Activated CD4-positive, alpha-beta T cell treated with anti-CD3 and anti-CD28 coated beads, Interleukin-2, amount 10 ng/mL, durations not matched to agents 7 days and 5 days (primary cell): ENCODE measurements around the gene NCR3LG1. TPM values are rescaled to one million over a fixed set of nuclear protein-coding genes. Genes with fewer than 3 reads are reported as not detected.
A peak's percentile ranks its signal among the peaks of the same experiment; 100 is the strongest.

Experiments used
- CTCF ChIA-PET: fragments of 350-600 bp; sonication (Branson Sonifier 250); formaldehyde crosslinking; loops from one replicate; lab custom pipeline; 2021; ENCODE audit warnings: antibody characterized with exemption; lab: Charles Lee
- POLR2A ChIA-PET: fragments of 350-600 bp; sonication (Branson Sonifier 250); formaldehyde crosslinking; loops from one replicate; lab custom pipeline; 2021; ENCODE audit warnings: antibody characterized with exemption; lab: Charles Lee
- DNase-seq: peaks from one replicate; pipeline ENCODE4 v3.0.0-alpha.2; 2020
- H3K27ac Mint-ChIP-seq: one replicate; pipeline ENCODE4 v1.8.0; 2021; ENCODE audit warnings: mild to moderate bottlenecking, moderate library complexity, mixed read lengths
- H3K27me3 Mint-ChIP-seq: one replicate; pipeline ENCODE4 v1.8.0; 2021; ENCODE audit warnings: mixed read lengths
- H3K36me3 Mint-ChIP-seq: one replicate; pipeline ENCODE4 v1.8.0; 2021; ENCODE audit warnings: low read depth, mixed read lengths
- H3K4me1 Mint-ChIP-seq: one replicate; pipeline ENCODE4 v1.8.0; 2021; ENCODE audit warnings: mixed read lengths
- H3K4me3 Mint-ChIP-seq: one replicate; pipeline ENCODE4 v1.8.0; 2021; ENCODE audit warnings: mild to moderate bottlenecking, moderate library complexity, mixed read lengths
- H3K9me3 Mint-ChIP-seq: one replicate; pipeline ENCODE4 v1.8.0; 2021; ENCODE audit warnings: mixed read lengths
- total RNA-seq, 2 experiments: library from RNA; stranded (reverse); gene quantifications; one replicate each; pipeline ENCODE4 v1.2.3, GENCODE V29; 2021

Gene NCR3LG1
- total RNA-seq, 2 experiments from 2014 or later: 0.30 to 0.42 TPM

DNA sequence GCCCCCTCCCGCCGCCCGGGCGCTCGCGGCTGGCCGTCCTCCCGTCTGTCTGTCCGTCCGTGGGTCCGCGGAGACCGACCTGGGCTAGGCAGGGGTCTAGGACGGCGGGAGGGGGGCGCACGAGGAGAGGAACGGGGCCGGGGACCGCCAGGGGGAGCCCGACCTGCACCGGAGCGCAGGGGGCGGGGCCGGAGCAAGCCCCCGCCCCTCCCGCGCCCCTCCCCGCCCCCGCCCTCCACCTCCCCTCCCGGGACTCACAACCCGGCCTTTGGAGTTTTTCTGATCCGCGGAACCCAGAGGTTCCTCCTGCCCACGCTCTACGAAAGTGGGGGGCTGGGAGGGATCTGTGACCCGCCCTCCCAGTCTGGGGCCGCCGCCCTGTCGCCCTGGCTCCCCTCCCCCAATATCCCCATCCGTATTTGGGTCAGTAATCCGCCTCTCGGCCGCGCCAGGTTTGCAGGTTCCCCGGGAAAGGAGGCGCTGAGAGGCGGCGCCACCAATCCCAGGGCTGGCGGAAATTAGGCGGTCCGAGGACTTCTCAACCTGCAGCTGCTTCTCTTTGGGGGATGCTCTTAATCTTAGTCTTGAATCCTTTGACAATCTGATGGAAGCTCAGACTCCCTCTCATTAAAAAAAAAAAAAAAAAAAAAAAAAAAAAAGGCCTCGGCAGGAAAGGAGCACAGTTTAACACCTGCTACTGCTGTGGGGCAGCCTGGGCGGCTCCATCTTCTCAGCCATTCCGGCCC, 37.8 kb downstream of the NCR3LG1 start:
- Mint-ChIP-seq H3K4me1 (peaks cover 12% of the 10 kb centered on the region), H3K4me3 (peak overlapping the region; percentile 76), H3K9me3 (no peaks in the 10 kb centered on the region), H3K27me3 (peaks cover 12% of the 10 kb centered on the region), H3K36me3 (no peaks in the 10 kb centered on the region), H3K27ac (no peak overlapping the region)
- ChIA-PET POLR2A (no interaction called here), CTCF (interaction anchor here (0.9 to 1.2 kb wide), 2 partner anchors 42 to 85 kb away, joined by 3 read pairs; no protein-coding TSS in a partner anchor)
- peak; percentile 74 for DNase-seq

DNA sequence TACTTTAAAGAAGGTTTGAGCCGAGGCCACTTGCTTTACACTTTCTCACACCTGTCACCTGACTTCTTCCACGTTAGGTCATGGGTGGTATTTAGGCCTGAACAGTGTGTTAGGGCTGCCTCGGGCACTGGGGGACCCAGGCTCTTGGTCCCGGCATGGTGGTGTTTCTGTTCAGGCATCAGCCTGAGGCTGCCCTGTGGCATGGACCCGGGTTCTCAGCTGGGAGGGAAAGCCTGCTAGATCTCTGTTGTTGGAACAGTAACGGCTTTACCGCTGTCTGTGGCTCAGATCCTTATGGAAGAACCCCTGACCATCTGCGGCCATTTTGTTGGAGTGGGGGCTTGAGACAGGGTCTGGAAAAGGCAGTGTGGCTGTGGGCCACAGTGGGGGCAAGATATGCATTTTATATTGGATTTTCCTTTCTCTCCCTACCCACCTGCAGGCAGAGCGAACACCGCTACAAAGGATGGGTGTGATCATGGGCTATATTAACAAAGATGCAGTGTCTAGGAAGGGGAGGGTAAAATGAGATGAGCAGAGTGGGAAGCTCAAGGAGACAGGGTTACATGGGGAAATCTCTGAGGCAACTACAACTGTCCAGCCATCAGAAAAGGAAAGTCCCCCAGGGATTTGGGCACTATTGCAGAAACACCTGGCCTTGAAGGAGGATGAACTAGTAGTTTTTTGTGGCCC, 38.5 kb downstream of the NCR3LG1 start:
- H3K4me1 Mint-ChIP-seq: peaks cover 12% of the 10 kb centered on the region
- DNase-seq: no peak
- ChIA-PET CTCF (interaction anchor here (0.9 to 1.2 kb wide), 2 partner anchors 42 to 86 kb away, joined by 3 read pairs; no protein-coding TSS in a partner anchor), POLR2A (no interaction called here)
- peaks cover 12% of the 10 kb centered on the region for H3K27me3 Mint-ChIP-seq
- H3K4me3 Mint-ChIP-seq: peak overlapping the region; percentile 21
- H3K9me3 Mint-ChIP-seq: no peaks in the 10 kb centered on the region
- no peak overlapping the region for H3K27ac Mint-ChIP-seq
- no peaks in the 10 kb centered on the region for H3K36me3 Mint-ChIP-seq

DNA sequence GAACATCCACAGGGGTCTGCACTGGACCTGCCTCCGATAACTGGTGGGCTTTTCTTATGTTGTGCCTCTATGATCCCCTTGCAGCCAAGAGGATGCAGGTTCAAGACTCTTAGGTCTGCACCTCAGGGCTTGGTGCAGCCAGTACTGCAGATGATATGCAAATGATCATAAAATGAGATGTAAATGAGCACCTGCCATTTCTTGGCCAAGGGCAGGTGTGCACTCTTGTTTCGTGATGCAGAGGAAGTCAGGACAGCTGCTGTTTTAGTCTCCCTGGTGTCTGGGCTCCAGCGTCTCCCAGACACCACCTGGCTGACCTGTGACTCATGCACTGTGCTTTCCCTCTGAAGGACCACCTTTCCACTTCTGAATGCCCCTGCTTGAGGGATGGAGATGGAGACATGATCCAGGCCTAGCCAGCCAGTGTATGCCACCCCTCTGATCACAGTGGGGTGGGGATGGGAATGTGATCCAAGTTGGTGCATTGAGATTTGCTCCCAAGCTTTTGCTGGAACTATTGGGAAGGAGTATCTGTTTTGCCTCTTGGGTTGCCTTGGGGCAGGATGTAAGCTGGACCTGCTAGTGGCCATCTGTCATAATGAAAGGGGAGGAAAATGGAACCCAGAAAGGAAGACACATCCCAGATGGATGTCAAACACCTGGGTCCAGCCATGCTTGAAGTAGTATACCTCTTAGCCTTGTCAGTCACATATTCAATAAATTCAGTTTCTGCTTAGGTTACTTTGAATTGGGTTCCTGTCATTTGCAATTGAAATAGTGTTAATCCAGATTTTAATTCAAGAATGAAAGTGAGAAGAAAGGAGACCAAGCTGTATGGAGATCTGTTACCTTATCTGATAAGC, 40.1 kb downstream of the NCR3LG1 start:
- Mint-ChIP-seq H3K4me1 (peaks cover 12% of the 10 kb centered on the region), H3K27me3 (peaks cover 12% of the 10 kb centered on the region), H3K4me3 (no peak overlapping the region), H3K36me3 (no peaks in the 10 kb centered on the region), H3K9me3 (no peaks in the 10 kb centered on the region), H3K27ac (no peak overlapping the region)
- no peak for DNase-seq
- ChIA-PET POLR2A (no interaction called here), CTCF (no interaction called here)

DNA sequence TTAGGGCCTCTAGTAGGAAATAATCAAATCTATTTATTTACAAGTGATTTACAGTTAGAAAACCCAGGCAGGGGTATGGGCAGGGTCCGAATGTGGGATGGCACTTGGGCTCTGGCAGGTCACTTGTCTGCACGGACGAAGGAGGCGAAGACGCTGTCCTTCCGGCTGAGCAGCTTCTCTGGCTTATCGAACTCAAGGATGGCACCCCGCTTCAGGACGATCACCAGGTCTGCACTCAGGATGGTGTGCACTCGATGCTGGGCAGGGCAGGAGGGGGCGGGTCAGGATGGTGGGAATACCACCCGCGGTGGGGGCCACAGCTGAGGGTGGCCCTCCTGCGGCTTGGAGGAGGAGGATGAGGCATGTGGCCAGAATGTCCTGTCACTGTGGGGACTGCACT, 41.3 kb downstream of the NCR3LG1 start:
- H3K4me1 Mint-ChIP-seq: peaks cover 12% of the 10 kb centered on the region
- DNase-seq: no peak
- CTCF ChIA-PET: interaction anchor here (1.2 kb wide), 1 partner anchor 15 kb away, joined by 3 read pairs; no protein-coding TSS in a partner anchor
- H3K36me3 Mint-ChIP-seq: no peaks in the 10 kb centered on the region
- H3K27ac Mint-ChIP-seq: no peak overlapping the region
- POLR2A ChIA-PET: no interaction called here
- H3K4me3 Mint-ChIP-seq: no peak overlapping the region
- H3K27me3 Mint-ChIP-seq: peaks cover 12% of the 10 kb centered on the region
- H3K9me3 Mint-ChIP-seq: no peaks in the 10 kb centered on the region

DNA sequence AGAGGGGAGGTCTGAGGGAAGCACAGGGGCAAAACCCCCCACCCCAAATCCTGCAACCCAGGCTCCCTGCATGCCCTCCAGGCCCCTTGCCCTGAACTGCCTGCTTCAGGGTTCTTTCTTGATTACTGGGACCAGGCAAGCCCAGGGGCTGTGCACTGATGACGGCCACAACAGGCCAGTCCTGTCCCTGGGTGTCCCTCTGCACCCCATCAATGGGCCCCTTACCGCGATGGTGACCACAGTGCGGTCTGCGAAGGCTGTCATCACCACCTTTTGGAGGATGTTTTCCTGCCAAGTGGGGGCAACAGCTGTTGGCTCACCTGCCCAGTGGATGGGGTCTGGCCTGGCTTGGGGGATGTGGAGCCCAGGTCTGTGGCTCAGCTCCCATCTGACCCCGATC, 41.9 kb downstream of the NCR3LG1 start:
- ChIA-PET CTCF (interaction anchor here (1.2 kb wide), 1 partner anchor 15 kb away, joined by 3 read pairs; no protein-coding TSS in a partner anchor), POLR2A (no interaction called here)
- Mint-ChIP-seq H3K27ac (no peak overlapping the region), H3K4me3 (no peak overlapping the region), H3K4me1 (peaks cover 12% of the 10 kb centered on the region), H3K27me3 (peaks cover 12% of the 10 kb centered on the region), H3K36me3 (no peaks in the 10 kb centered on the region), H3K9me3 (no peaks in the 10 kb centered on the region)
- no peak for DNase-seq

DNA sequence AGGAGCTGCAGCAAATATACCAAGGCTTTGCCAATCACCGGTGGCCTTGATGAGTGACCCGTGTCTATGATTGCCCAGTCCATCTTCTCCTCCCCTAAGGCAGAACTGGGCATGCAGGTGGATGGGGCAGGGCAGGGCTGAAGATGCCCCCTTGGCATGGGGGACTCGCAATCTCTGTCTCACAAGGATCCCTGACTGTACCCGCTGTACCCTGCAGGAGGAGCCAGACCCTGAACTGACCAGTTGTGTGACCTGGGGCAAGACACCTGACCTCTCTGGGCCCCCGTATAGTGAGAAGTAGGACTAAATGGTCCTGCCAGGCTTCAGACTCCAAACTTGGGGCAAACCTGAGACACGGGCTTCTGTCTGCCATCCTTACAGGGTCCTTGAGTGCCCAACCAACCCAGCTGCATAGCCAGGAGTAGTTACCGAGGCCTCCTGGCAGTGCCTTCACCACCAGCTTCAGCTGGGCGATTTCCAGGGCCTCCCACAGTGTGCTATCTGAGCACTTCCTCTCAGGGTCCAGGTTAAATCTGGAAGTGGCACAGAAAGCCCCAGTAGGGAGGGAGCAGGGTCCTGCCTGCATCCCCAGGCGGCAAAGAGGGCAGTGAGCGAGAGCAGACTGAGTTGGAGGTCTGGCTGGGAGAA, 43.3 kb downstream of the NCR3LG1 start:
- H3K9me3 Mint-ChIP-seq: no peaks in the 10 kb centered on the region
- H3K36me3 Mint-ChIP-seq: no peaks in the 10 kb centered on the region
- no peak overlapping the region for H3K27ac Mint-ChIP-seq
- H3K4me1 Mint-ChIP-seq: peaks cover 6% of the 10 kb centered on the region
- H3K27me3 Mint-ChIP-seq: peaks cover 14% of the 10 kb centered on the region
- ChIA-PET CTCF (no interaction called here), POLR2A (no interaction called here)
- H3K4me3 Mint-ChIP-seq: no peak overlapping the region
- no peak for DNase-seq

DNA sequence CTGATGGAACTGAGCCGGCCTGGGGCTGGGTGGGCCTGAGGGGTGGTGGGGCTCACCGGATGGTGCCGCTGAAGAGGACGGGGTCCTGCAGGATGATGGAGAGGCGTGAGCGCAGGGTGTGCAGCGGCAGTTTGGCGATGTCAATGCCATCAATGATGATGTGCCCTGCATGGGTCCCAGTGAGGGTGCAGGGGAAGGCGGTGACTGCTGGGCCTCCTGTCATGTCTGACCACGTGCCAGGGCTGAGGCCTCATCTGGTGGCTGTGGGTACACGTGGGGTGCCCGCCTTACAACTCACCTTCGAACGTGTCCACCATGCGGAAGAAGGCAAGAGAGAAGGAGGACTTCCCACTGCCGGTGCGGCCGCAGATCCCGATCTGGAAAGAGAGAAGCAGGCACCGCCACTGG, 44.0 kb downstream of the NCR3LG1 start:
- H3K9me3 Mint-ChIP-seq: no peaks in the 10 kb centered on the region
- no peak for DNase-seq
- no peaks in the 10 kb centered on the region for H3K36me3 Mint-ChIP-seq
- H3K4me3 Mint-ChIP-seq: no peak overlapping the region
- CTCF ChIA-PET: no interaction called here
- peaks cover 8% of the 10 kb centered on the region for H3K27me3 Mint-ChIP-seq
- POLR2A ChIA-PET: no interaction called here
- H3K4me1 Mint-ChIP-seq: no peaks in the 10 kb centered on the region
- H3K27ac Mint-ChIP-seq: no peak overlapping the region

DNA sequence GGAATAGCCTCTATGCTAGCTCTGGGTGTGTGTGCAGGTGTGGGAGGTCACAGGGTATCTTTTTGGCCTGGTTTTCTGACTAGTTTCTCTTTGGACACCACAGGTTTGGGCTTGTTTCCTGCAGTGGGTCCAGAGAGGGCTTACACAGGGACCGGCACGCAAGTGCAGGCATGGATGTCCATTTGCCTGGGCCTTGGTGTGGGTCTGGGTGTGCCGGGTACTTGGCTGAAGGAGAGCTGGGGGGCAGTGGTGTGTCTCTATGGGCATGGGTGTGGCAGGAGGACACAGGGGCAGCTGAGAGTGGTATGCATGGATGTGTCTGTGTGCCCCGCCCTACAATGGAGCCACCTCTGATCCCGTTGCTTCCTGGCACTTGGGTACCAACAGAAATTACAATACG, 44.4 kb downstream of the NCR3LG1 start:
- no peaks in the 10 kb centered on the region for H3K4me1 Mint-ChIP-seq
- ChIA-PET CTCF (no interaction called here), POLR2A (no interaction called here)
- peaks cover 6% of the 10 kb centered on the region for H3K27me3 Mint-ChIP-seq
- no peak overlapping the region for H3K27ac Mint-ChIP-seq
- no peak overlapping the region for H3K4me3 Mint-ChIP-seq
- no peaks in the 10 kb centered on the region for H3K9me3 Mint-ChIP-seq
- DNase-seq: no peak
- no peaks in the 10 kb centered on the region for H3K36me3 Mint-ChIP-seq

DNA sequence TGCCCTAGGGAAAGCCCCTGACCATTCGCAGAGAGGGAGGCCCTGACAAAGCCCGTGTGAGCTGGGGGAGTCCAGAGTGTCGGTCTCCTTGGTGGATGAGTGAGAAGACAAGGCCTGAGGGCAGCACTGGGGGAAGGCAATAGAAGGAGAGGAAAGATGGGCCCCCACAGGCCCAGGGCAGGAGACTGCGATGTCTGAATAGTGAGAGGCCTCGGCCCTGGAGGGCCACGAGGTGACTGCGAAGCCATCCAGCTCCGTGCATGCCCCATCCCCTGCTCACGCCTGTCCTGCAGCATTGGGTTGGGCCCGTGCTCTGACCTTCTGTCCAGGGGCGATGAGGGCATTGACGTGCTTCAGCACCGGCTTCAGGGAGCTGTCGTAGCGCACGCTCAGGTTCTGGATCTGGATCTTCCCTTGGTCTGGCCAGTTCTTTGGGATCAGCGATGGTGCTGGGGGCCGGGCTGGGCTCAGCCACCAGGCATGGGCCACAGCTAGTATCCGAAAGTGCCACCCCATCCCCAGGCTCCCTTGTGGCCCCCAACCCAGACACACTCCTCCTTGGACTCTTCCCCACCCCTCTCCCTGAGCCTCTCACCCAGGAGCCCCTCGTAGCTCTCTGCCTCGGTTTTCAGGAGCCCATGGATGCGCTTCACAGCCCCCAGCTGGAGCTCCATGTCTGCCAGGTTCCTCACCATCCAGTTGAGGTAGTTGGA, 45.2 kb downstream of the NCR3LG1 start:
- H3K27ac Mint-ChIP-seq: peak overlapping the region; percentile 43
- no peaks in the 10 kb centered on the region for H3K4me1 Mint-ChIP-seq
- POLR2A ChIA-PET: no interaction called here
- H3K9me3 Mint-ChIP-seq: no peaks in the 10 kb centered on the region
- H3K36me3 Mint-ChIP-seq: no peaks in the 10 kb centered on the region
- DNase-seq: no peak
- CTCF ChIA-PET: interaction anchor here (1.1 kb wide), 1 partner anchor 456 kb away, joined by 3 read pairs; no protein-coding TSS in a partner anchor
- H3K4me3 Mint-ChIP-seq: no peak overlapping the region
- peaks cover 3% of the 10 kb centered on the region for H3K27me3 Mint-ChIP-seq

DNA sequence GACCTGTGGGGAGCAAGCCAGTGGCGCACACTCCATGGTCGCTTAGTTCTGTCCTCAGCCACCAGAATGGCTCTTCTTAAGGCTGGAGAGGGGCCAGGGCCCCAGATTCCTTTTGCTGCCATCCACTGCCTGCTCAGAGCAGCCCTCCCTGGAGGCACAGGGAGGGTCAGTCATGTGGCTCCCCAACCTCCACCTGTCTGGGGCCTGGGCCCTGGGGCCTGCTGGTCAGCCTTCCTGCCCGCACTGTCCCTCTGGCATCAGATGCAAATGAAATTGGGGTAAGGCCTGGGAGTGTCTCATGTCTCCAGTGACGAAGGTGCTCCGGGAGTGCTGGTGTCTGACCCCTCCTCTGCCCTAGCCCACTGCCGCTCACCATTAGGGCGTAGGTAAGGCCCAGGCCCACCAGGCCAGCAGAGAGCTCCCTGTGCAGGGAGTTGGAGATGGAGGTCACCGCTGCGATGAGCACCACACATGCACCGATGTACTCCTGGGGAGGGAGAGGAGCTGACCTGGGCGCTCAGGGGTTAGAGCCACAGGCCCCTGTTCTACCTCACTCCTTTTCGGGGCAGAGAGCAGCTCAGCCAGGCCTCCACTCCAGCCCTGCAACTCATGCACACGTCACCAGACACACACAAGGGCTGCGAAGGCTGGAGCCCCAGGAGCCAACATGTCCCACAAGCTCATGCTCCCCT, 45.9 kb downstream of the NCR3LG1 start:
- DNase-seq: no peak
- H3K36me3 Mint-ChIP-seq: no peaks in the 10 kb centered on the region
- H3K9me3 Mint-ChIP-seq: no peaks in the 10 kb centered on the region
- ChIA-PET POLR2A (no interaction called here), CTCF (interaction anchor here (1.1 to 1.4 kb wide), 2 partner anchors 9 to 456 kb away, joined by 3 read pairs; partner anchors contain the start of gene KCNJ11)
- H3K4me1 Mint-ChIP-seq: no peaks in the 10 kb centered on the region
- H3K4me3 Mint-ChIP-seq: no peak overlapping the region
- H3K27me3 Mint-ChIP-seq: peaks cover 3% of the 10 kb centered on the region
- H3K27ac Mint-ChIP-seq: no peak overlapping the region

DNA sequence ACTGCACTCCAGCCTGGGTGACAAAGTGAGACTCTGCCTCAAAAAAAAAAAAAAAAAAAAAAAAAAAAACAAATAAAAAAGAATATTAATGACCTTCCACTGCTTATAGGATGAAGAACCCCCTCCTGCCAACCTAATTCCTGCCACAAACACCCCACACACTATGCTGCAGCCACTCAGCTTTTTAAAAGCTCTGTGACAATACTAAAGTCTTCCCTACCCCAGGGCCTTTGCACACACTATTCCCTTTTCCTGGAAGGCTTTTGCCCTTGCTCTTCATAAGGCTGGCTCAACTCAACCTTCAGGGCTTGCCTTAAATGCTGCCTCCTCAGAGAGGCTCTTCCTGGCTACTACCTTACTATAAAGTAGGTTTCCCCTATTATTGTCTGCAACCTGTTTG, 47.6 kb downstream of the NCR3LG1 start:
- H3K4me1 Mint-ChIP-seq: no peaks in the 10 kb centered on the region
- CTCF ChIA-PET: interaction anchor here (0.5 to 0.7 kb wide), 2 partner anchors 504 to 630 kb away, joined by 3 to 6 read pairs; no protein-coding TSS in a partner anchor
- POLR2A ChIA-PET: no interaction called here

More for the DNA sequence above, 47.6 kb downstream of the NCR3LG1 start:
- DNase-seq: no peak
- Mint-ChIP-seq H3K36me3 (no peaks in the 10 kb centered on the region), H3K27ac (no peak overlapping the region), H3K9me3 (no peaks in the 10 kb centered on the region), H3K27me3 (peaks cover 3% of the 10 kb centered on the region), H3K4me3 (no peak overlapping the region)
